Mesodermal cell (in vitro differentiated cells): ENCODE results near the gene TBC1D17.

ENCODE experiments used
- H3K27ac ChIP-seq: 2 replicates; pipeline ENCODE4 v1.7.0; 2013; ENCODE audit warnings: mild to moderate bottlenecking, low read depth, low read length, moderate library complexity; ENCODE audit not compliant: severe bottlenecking
- H3K36me3 ChIP-seq: 2 replicates; pipeline ENCODE4 v1.7.1; 2013; ENCODE audit warnings: mild to moderate bottlenecking, low read length, moderate library complexity; ENCODE audit not compliant: control insufficient read depth, insufficient read depth
- H3K4me1 ChIP-seq: one replicate; pipeline ENCODE4 v1.7.1; 2013; ENCODE audit warnings: mild to moderate bottlenecking, low read length; ENCODE audit not compliant: insufficient read depth, control insufficient read depth, poor library complexity, severe bottlenecking
- H3K4me3 ChIP-seq: 2 replicates; pipeline ENCODE4 v1.7.0; 2013; ENCODE audit warnings: low read length, control low read depth, mild to moderate bottlenecking; ENCODE audit not compliant: insufficient read depth, poor library complexity, severe bottlenecking; ENCODE audit errors: extremely low read depth
- H3K9me3 ChIP-seq: 2 replicates; pipeline ENCODE4 v1.7.1; 2013; ENCODE audit warnings: mild to moderate bottlenecking, low read length, moderate library complexity; ENCODE audit not compliant: control insufficient read depth
- WGBS, 2 experiments: methylation state at CpG; one replicate each; pipeline ENCODE4 v1.1.5; 2013; ENCODE audit warnings: missing lambda C conversion rate in 2 of 2; ENCODE audit not compliant: insufficient coverage in 2 of 2; 5-methylcytosine and 5-hydroxymethylcytosine counted together

TBC1D17 gene

DNA sequence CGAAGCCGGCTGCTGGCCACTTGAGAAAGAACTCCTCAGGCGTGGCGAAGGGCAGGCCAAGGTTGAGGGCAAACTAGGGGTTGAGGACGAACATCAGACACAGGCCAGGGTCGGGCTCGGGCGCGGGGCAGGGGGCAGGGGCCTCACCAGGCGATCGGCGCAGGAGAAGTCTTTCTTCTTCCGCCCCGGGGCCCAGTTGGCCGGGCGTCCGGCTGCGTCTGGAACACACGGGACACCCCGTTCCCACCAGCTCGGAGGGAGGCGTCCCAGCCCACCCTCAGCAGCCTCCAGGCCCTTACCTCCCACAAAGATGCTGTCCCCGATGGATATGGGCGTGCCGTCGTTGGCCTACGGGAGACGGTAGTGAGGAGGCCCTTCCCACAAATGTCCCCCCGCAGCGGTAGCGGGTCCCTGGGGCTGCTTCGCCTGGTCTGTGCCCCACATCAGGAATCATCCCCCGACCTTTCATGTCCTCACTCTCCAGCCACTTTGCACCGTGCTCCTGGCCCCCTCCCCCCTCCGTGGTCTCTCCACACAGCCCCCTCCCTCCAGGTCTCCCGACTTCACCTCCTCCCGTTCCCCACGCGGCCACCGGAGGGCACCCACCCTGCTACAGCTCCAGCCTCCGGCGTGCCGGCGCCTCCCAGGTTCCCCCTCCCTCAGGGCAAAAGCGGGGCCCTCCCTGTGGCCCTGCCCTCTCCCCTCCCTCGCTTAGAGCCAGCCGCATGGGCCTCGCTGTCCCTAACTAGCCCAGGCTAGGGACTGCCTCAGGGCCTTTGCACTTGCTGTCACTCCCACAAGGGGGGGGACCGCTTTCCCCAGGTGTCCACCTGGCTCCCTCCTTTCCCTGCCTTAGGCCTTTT lies 14.9 kb upstream of the TBC1D17 start:
- WGBS, 2 experiments = 88 to 91% methylated on average over 37 to 47 of the region's 49 CpGs
- no peak overlapping the region for H3K4me3 ChIP-seq
- no peak overlapping the region for H3K27ac ChIP-seq
- H3K36me3 ChIP-seq = peaks cover 63% of the 10 kb centered on the region
- H3K9me3 ChIP-seq = no peaks in the 10 kb centered on the region
- H3K4me1 ChIP-seq = peaks cover 9% of the 10 kb centered on the region

DNA sequence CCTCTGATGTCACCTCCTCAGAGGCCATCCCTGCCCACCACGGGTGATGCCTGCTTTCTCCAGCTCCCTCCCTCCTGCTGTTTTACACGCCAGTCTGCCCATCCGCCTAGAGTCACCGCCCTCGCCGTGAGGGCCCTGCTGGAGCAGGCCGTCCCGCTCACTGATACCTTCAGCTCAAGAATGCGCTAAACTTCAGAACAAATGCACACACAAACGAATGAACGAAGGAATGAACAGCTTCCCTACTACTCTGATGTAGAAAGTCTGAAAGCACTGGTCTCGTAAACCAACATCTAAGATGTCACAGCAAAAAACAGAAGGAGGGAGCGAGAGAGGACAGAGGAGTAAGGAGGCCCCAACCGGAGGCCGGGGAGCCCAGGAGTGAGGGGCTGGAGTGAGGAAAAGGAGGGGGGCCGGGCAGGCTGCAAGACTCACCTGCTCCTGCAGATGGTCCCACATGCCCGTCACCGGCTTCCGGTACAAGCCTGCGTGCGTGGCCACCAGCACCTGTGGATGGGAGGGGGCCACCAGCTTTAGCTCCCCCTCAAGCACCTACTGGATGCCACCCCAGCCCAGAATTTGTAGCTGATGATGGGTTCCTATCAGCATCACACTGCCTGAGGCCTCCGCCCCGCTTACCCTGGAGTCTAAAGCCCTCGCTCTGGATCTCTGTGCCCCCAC lies 14.1 kb upstream of the TBC1D17 start:
- 91 to 94% methylated on average over 21 of the region's 24 CpGs for WGBS, 2 experiments
- Histone ChIP-seq H3K4me1 (peaks cover 9% of the 10 kb centered on the region), H3K9me3 (peaks cover 2% of the 10 kb centered on the region), H3K4me3 (no peak overlapping the region), H3K36me3 (peaks cover 60% of the 10 kb centered on the region), H3K27ac (no peak overlapping the region)

DNA sequence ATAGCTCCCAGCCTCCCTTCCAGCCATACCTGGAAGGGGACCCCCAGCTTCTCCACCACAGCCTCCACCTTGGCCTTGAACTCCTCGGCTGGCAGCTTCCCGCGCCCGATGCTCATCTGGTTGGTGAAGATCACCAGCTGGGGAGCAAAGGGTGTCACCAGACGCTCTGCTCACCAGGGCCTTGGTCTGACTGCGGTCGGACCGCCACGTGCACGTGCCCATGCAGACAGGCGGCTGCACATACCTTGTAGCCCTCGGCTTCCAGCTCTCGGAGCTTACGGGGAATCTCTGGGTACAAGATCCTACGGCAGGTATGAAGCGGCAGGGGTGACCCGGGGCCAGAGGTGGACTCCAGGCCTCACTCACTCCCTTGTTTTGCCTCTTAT lies 13.6 kb upstream of the TBC1D17 start:
- WGBS, 2 experiments = 92 to 99% methylated on average over 16 to 17 of the region's 17 CpGs
- Histone ChIP-seq H3K36me3 (peaks cover 57% of the 10 kb centered on the region), H3K27ac (no peak overlapping the region), H3K4me3 (no peak overlapping the region), H3K4me1 (peaks cover 9% of the 10 kb centered on the region), H3K9me3 (peaks cover 5% of the 10 kb centered on the region)

DNA sequence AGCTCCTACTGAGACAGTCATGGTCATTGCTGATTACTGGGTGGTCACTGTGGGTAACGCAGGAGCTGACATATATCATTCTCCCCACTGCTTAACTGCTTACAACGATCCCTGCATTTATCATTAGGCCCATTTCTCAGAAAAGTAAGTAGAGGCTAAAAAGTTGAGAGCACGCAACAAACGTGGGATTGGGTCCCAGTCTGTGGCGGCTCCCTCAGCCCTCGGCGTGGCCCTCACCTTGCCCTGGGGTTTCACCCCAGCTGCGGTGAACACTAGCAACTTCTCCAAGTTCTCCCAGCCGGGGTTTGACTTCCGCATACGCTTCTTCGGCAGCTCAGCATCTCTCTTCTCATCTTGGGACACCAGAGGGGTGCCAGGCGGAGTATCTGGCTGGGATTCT lies 12.6 kb upstream of the TBC1D17 start:
- 94 to 96% methylated on average over 11 to 13 of the region's 13 CpGs for WGBS, 2 experiments
- Histone ChIP-seq H3K27ac (no peak overlapping the region), H3K9me3 (peaks cover 5% of the 10 kb centered on the region), H3K4me3 (no peak overlapping the region), H3K4me1 (peaks cover 9% of the 10 kb centered on the region), H3K36me3 (peaks cover 51% of the 10 kb centered on the region)

DNA sequence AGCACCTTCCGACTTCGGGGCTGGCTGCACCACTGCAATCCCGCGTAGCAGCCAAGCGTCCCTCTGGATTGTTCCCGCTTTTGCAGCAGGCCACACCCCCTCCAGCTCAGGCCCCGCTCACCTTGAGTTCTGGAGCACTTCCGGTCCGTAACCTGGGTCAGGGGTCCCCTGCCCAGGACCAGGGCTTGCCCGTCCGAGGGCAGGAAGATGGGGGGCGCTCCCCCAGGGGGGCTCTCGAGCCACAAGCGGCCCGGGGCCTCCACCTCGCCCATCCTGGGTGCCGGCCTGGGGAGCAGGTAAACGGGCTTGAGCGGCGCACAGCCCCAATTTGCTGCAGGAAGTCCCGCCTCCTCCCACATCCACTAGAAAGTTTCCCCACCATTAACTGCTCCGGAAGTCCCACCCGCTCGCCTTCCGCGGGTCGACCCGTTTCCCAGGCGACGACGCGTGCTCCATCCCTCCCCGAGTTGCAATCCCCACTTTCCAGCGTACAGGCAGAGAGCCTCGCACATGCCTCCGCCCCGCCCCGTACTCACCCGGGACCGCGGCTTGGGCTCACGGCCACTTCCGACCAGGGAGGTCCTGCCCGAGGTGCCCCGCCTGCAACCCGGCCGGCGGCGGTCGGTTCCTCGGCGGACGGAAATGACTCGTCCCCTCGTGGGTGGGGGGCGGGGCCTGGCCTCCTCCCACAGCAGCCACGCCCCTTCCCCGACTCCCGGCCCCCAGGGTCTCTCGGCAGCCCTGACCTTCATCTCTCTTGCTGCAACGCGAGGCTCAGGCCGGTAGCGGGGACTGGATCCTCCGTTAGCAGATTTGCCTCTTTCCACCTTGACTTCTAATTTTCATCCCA lies 10.3 kb upstream of the TBC1D17 start, which contains the start of gene PNKP:
TSS of gene PNKP (minus strand) at position 644 of the 850 bp plus-strand sequence. CDS start at position 272, 372 bp downstream.
- Histone ChIP-seq H3K4me3 (peak within 1 kb of the TSS; percentile 86), H3K9me3 (peaks cover 5% of the 10 kb centered on the region), H3K4me1 (peaks cover 9% of the 10 kb centered on the region), H3K36me3 (peaks cover 50% of the 10 kb centered on the region), H3K27ac (peak within 1 kb of the TSS; percentile 92)
- 0% methylated on average over 49 to 61 of the region's 65 CpGs for WGBS, 2 experiments

DNA sequence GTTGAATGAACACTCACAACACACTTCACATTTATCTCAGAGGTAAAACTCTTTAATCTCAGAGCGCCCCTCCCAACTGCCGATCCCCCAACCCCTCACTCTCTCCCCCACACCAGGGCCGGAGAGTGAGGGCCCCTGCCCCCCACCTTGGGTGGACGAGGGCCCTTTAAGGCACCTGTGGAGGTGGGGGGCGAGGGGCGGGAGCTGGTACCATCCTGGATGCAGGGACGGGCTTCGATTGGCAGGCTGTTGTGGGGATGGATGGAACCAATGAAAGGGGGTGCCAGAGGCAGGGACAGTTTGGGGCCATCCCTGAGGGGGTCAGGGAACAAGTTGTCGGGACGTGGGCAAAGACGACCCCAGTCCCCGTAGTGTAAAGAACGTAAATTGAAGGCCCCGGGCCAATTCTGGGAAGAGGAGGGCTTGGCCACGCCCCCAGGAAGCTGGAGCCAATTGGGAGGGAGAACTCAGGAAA lies 8.5 kb upstream of the TBC1D17 start:
- Histone ChIP-seq H3K27ac (peak overlapping the region; percentile 76), H3K4me3 (peak overlapping the region; percentile 42), H3K36me3 (peaks cover 48% of the 10 kb centered on the region), H3K4me1 (peaks cover 9% of the 10 kb centered on the region), H3K9me3 (peaks cover 5% of the 10 kb centered on the region)
- 11 to 13% methylated on average over 10 to 11 of the region's 15 CpGs for WGBS, 2 experiments

DNA sequence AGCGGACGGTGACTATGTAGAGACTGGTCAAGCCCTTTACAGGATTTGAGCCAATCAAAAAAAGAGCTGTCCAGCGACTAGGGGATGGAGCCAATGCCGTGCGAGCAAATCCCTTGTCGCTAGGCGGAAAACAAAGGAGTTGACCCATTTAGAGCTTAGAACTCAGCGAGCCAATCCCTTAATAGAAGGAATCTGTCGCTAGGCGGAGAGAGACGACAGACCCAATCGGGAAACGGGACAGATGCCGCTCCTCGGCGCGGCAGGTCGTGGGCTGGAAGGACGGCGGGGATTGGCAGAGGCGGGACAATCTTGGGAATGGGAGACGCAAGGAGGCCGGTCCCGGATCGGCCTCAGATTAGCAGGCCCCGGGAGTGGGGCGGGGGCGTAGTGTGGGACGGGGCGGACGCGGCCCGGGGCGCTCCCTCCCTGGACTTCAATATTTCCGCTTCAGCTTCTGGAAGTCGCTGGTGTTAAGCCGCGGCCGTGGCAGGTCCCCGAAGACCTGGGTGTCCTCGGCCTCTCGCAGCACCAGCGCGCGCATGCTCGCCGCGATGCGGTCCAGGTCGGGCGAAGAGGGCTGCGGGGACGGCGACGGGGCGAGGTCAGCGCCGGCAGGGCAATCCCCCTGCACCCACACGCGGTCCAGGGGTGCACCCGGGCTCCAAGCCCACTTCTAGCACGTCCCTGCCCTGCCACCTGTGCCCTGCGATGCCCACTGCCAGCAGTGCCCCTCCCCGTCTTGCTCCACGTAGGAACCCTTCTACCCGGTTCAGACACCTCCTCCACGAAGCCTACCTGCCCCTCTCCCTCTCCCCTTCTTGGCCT lies 7.8 kb upstream of the TBC1D17 start:
- 5 to 7% methylated on average over 57 to 66 of the region's 67 CpGs for WGBS, 2 experiments
- peak overlapping the region; percentile 42 for H3K4me3 ChIP-seq
- H3K9me3 ChIP-seq = peaks cover 5% of the 10 kb centered on the region

DNA sequence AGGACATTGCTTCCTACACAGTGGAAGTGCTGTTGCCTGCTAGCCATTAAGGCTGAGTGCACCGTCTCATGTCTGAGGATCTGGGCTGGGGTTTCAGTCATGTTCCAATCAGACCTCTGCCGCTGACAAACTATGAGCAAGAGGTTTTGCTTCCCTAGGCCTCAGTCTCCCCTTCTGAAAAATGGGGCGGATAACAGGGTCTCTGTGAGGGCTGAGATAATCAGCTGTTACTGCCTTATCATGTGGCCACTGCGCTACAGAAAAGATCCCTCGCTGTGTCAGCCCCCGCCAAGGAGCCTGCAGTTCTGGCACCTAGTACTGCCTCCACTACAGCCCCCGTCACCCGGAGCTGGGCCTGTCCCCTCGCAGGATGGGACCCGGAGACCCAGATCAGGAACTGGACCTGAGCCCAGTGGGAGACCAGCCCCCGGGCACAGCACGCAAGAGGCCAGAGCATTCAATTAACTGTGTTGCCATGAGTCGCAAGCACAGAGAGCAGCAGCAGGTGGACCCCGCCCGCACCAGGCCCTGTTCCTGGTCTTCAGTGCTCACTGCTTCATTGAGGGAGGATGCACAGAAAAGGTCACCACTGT lies 7.1 kb upstream of the TBC1D17 start:
- H3K4me1 ChIP-seq = peaks cover 10% of the 10 kb centered on the region
- H3K36me3 ChIP-seq = peaks cover 38% of the 10 kb centered on the region
- H3K27ac ChIP-seq = peak overlapping the region; percentile 84
- peak overlapping the region; percentile 42 for H3K4me3 ChIP-seq
- WGBS, 2 experiments = 91 to 95% methylated on average over 14 to 15 of the region's 15 CpGs
- H3K9me3 ChIP-seq = peaks cover 5% of the 10 kb centered on the region

More for the DNA sequence above, 7.8 kb upstream of the TBC1D17 start:
- H3K27ac ChIP-seq = peak overlapping the region; percentile 84
- H3K36me3 ChIP-seq = peaks cover 45% of the 10 kb centered on the region
- peaks cover 9% of the 10 kb centered on the region for H3K4me1 ChIP-seq

DNA sequence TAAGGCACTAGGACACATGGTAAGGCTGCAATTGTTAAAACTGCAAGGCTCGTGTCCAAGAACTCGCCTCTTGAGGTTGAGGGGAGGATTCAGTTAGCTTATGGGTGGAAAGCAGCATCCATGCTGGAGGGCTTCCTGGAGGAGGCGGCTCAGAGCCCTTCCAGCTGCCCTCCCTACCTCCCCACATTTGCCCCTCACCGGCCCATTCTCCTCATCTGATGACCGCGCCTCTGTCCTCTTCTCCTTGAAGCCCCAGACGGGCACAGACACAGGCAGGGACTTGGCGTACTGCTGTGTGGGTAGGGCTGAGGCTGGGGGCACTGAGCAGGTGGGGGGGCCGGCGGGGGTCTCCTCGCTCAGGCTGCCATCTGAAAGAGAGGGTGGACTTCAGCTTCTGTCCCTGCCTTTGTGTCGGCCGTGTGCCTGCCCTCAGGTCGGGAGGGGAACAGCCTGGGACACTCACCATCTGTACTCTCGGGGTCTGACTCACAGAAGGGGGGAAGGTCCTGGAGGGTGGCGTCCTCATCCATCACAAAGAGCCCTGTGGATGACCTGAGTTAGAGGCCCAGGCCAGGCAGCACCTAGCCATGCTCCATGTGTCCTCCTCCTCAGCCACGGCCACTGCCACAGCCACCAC lies 6.0 kb upstream of the TBC1D17 start:
- Histone ChIP-seq H3K27ac (no peak overlapping the region), H3K9me3 (peaks cover 5% of the 10 kb centered on the region), H3K4me3 (no peak overlapping the region), H3K36me3 (peaks cover 35% of the 10 kb centered on the region), H3K4me1 (peaks cover 4% of the 10 kb centered on the region)
- whole genome bisulfite sequencing, 2 experiments = 94 to 96% methylated on average over 8 to 11 of the region's 17 CpGs
